Neuronal stem cell (in vitro differentiated cells): ENCODE measurements around the gene ZNF384.

Experiments
- DNase-seq: peaks from one replicate; pipeline ENCODE4 v3.0.0-alpha.2; 2013; ENCODE audit warnings: low spot score
- H2AFZ ChIP-seq: one replicate; pipeline ENCODE4 v1.6.1; 2013; ENCODE audit warnings: mild to moderate bottlenecking, low read length, inconsistent platforms
- H2AK5ac ChIP-seq: 2 replicates; pipeline ENCODE4 v1.6.1; 2013; ENCODE audit warnings: low read depth, mild to moderate bottlenecking, inconsistent platforms, low read length, moderate library complexity, mixed read lengths
- H2BK120ac ChIP-seq: 2 replicates; pipeline ENCODE4 v1.6.1; 2013; ENCODE audit warnings: low read depth, mild to moderate bottlenecking, inconsistent platforms, low read length, moderate library complexity, mixed read lengths
- H2BK12ac ChIP-seq: one replicate; pipeline ENCODE4 v1.6.1; 2013; ENCODE audit warnings: low read length, inconsistent platforms
- H2BK15ac ChIP-seq: 2 replicates; pipeline ENCODE4 v1.6.1; 2013; ENCODE audit warnings: mild to moderate bottlenecking, low read length, inconsistent platforms, mixed read lengths
- H2BK5ac ChIP-seq: one replicate; pipeline ENCODE4 v1.6.1; 2013; ENCODE audit warnings: inconsistent platforms, mild to moderate bottlenecking, low read length, moderate library complexity
- H3K14ac ChIP-seq: one replicate; pipeline ENCODE4 v1.6.1; 2013; ENCODE audit warnings: low read length, inconsistent platforms
- H3K18ac ChIP-seq: 2 replicates; pipeline ENCODE4 v1.6.1; 2013; ENCODE audit warnings: low read length, inconsistent platforms
- H3K23ac ChIP-seq: 2 replicates; pipeline ENCODE4 v1.6.1; 2013; ENCODE audit warnings: low read depth, mild to moderate bottlenecking, mixed read lengths, low read length, inconsistent platforms; ENCODE audit not compliant: poor library complexity
- H3K27ac ChIP-seq: replicated peaks from 3 replicates; pipeline ENCODE4 v1.5.1; 2013; ENCODE audit warnings: low read length, inconsistent platforms
- H3K27me3 ChIP-seq, 3 experiments: 2 replicates each; pipeline ENCODE4 v1.6.1; 2013; ENCODE audit warnings: low read length in 3 of 3, mild to moderate bottlenecking in 2 of 3, inconsistent platforms in 1 of 3, low read depth in 1 of 3, mixed read lengths in 1 of 3, moderate library complexity in 1 of 3; ENCODE audit not compliant: control insufficient read depth in 3 of 3, insufficient read depth in 3 of 3
- H3K36me3 ChIP-seq, 2 donors: replicated peaks in 1 of 2; 2 replicates each; pipeline ENCODE4 v1.6.1; 2013; ENCODE audit warnings: low read length in 2 of 2; ENCODE audit not compliant: control insufficient read depth in 2 of 2, insufficient read depth in 2 of 2
- H3K4ac ChIP-seq: 2 replicates; pipeline ENCODE4 v1.6.1; 2013; ENCODE audit warnings: inconsistent platforms, mild to moderate bottlenecking, low read length, moderate library complexity
- H3K4me1 ChIP-seq, 2 donors: 1 replicate in 1 of 2; 2 replicates in 1 of 2; pipeline ENCODE4 v1.6.1; 2013; ENCODE audit warnings: low read length in 2 of 2, low read depth in 1 of 2; ENCODE audit not compliant: control insufficient read depth in 2 of 2, insufficient read depth in 1 of 2
- H3K4me2 ChIP-seq: one replicate; pipeline ENCODE4 v1.6.1; 2013; ENCODE audit warnings: mild to moderate bottlenecking, low read length, inconsistent platforms; ENCODE audit not compliant: insufficient read depth, poor library complexity, severe bottlenecking
- H3K4me3 ChIP-seq, 2 donors: 2 replicates each; pipeline ENCODE4 v1.5.1; 2013; ENCODE audit warnings: low read length in 2 of 2, mild to moderate bottlenecking in 2 of 2, inconsistent platforms in 1 of 2, moderate library complexity in 1 of 2
- H3K79me1 ChIP-seq: one replicate; pipeline ENCODE4 v1.6.1; 2013; ENCODE audit warnings: low read depth, mild to moderate bottlenecking, inconsistent platforms, low read length, moderate library complexity
- H3K9ac ChIP-seq: one replicate; pipeline ENCODE4 v1.6.1; 2013; ENCODE audit warnings: mild to moderate bottlenecking, low read depth, low read length, inconsistent platforms; ENCODE audit not compliant: poor library complexity
- H3K9me3 ChIP-seq, 2 donors: replicated peaks in 1 of 2; 2 replicates each; pipeline versions ENCODE3 to v1.6.1; 2013; ENCODE audit warnings: low read length in 2 of 2, mild to moderate bottlenecking in 2 of 2, inconsistent platforms in 1 of 2, low read depth in 1 of 2, mixed read lengths in 1 of 2, moderate library complexity in 1 of 2; ENCODE audit not compliant: control insufficient read depth in 2 of 2, insufficient read depth in 1 of 2
- H4K8ac ChIP-seq: one replicate; pipeline ENCODE4 v1.6.1; 2013; ENCODE audit warnings: low read depth, mild to moderate bottlenecking, inconsistent platforms, low read length, moderate library complexity
- H4K91ac ChIP-seq: one replicate; pipeline ENCODE4 v1.6.1; 2013; ENCODE audit warnings: low read length, low read depth, mild to moderate bottlenecking, inconsistent platforms; ENCODE audit not compliant: poor library complexity
- WGBS, 2 donors: extraction: QIAGEN DNeasy Blood & Tissue Kit; methylation state at CpG; one replicate each; pipeline ENCODE4 v1.1.7; 2013; ENCODE audit warnings: missing lambda C conversion rate in 2 of 2, mixed read lengths in 1 of 2; ENCODE audit not compliant: insufficient read length in 2 of 2, insufficient replicate concordance in 1 of 2; ENCODE audit errors: extremely low coverage in 2 of 2; 5-methylcytosine and 5-hydroxymethylcytosine counted together

The ZNF384 gene

DNA sequence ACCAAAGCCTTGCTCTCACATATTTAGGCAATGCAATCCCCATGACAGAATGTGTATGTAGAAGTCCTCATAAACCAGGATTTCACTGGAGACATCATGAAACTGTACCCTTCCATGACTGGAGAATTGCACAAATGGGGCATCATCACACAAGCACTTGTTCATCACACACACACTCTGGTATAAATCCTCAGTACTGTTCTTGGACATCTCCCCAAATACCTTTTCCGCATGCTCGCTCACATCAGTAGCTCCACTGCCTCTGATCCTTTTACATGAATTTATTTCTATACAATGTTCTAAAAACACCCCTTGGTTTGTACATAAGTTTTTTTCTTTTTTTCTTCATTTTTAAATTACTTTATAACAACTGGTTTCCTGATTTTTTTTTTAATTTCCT is 23.0 kb downstream of the ZNF384 start:
- Histone ChIP-seq H4K8ac (no peak overlapping the region), H3K27me3 (no peaks in the 10 kb centered on the region), H2AFZ (no peak overlapping the region), H3K9me3 (peaks cover 0 to 2% of the 10 kb centered on the region in 2 donors), H3K4ac (no peak overlapping the region), H3K18ac (no peak overlapping the region), H3K9ac (no peak overlapping the region), H3K14ac (no peak overlapping the region), H3K23ac (no peak overlapping the region), H3K4me3 (no peak overlapping the region), H3K27ac (no peak overlapping the region), H3K4me2 (no peak overlapping the region), H3K79me1 (peaks cover 8% of the 10 kb centered on the region), H3K4me1 (peaks cover 0 to 5% of the 10 kb centered on the region in 2 donors), H4K91ac (no peak overlapping the region), H2BK15ac (no peak overlapping the region), H2BK120ac (no peak overlapping the region), H2AK5ac (no peak overlapping the region), H2BK12ac (no peak overlapping the region), H2BK5ac (no peak overlapping the region), H3K36me3 (peaks cover 32 to 57% of the 10 kb centered on the region in 2 donors)
- no peak for DNase-seq
- WGBS, 2 donors = no CpG with 5 or more reads among the region's 2 CpGs

DNA sequence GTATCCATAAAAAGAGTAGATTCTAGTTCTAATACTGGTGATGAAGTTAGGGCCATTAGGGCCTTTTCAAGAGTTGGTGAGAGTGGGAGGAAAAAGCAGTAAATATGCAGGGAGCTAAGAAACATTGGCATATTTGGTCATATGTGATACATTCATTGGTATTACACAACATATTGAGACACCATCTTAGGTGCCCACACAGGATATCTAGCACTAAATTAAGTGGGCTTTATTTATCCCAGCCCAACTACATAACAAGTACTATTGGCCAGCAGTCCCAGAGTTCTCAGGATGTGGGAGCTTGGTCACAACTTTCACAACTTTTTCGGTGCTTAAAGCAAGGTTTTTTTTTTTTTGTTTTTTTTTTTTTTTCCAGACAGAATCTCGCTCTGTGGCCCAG is 24.3 kb downstream of the ZNF384 start:
- Histone ChIP-seq H3K4me2 (no peak overlapping the region), H4K91ac (no peak overlapping the region), H3K4me3 (no peak overlapping the region), H3K9ac (no peak overlapping the region), H2BK120ac (no peak overlapping the region), H2AFZ (no peak overlapping the region), H3K36me3 (peaks cover 21 to 46% of the 10 kb centered on the region in 2 donors), H3K18ac (no peak overlapping the region), H2BK15ac (no peak overlapping the region), H3K23ac (no peak overlapping the region), H3K27me3 (no peaks in the 10 kb centered on the region), H2AK5ac (no peak overlapping the region), H4K8ac (no peak overlapping the region), H2BK12ac (no peak overlapping the region), H3K9me3 (peaks cover 0 to 2% of the 10 kb centered on the region in 2 donors), H2BK5ac (no peak overlapping the region), H3K14ac (no peak overlapping the region), H3K4ac (no peak overlapping the region), H3K79me1 (peaks cover 8% of the 10 kb centered on the region), H3K27ac (no peak overlapping the region), H3K4me1 (peaks cover 0 to 5% of the 10 kb centered on the region in 2 donors)
- whole genome bisulfite sequencing, 2 donors = no CpG with 5 or more reads among the region's 2 CpGs
- DNase-seq = no peak

DNA sequence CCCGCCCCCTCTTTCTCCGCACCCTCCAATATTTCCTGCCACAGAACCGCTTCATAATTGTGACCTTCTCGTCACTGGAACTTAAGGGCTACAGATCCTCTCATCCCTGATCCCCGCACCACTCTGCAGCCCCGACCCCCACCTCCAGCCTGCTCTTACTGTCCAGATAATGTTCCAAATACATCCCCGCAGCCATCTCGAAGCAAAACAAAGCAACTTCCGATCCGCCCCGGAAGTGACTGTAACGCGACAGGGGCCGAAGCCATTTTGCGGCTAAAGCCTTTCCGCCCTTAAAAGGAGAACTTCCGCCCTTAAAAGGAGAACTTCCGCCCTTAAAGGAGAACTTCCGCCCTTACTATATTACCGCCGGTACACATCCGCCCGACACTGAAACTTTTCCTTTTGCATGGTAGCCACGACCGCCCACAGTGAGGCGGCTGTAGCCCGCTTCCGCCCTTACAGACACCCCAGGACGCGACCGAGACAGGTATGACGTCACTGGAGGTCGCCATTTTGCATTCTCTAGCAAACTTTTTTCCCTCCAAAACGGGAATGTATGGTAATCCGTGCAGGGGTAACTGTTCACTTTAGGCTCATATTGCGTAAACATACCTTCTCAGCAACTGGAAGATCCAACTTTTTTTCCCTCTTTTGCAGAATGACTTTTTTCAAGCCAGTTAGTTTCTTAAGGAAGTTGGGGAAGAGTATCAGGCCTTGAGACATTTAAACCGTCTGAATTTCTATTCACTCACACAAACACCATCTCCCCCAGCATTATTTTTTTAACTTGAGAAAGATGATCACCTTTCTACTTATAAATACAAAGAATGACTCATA is 26.1 kb downstream of the ZNF384 start, which contains the start of gene ING4:
Gene ING4 (minus strand): TSS at position 214 of the 837 bp plus-strand sequence. CDS start 18 bp downstream, at position 196.
- peak; percentile 97 for DNase-seq
- peaks cover 13% of the 10 kb centered on the region for H3K79me1 ChIP-seq
- H3K23ac ChIP-seq = no peak within 1 kb of the TSS
- peaks cover 13 to 40% of the 10 kb centered on the region in 2 donors for H3K36me3 ChIP-seq
- peak within 1 kb of the TSS; percentile 94 for H3K18ac ChIP-seq
- H3K4ac ChIP-seq = no peak within 1 kb of the TSS
- no peak within 1 kb of the TSS for H2BK120ac ChIP-seq
- peak within 1 kb of the TSS; percentile 3 for H2AK5ac ChIP-seq
- no peak within 1 kb of the TSS for H4K91ac ChIP-seq
- H2BK15ac ChIP-seq = no peak within 1 kb of the TSS
- H3K9me3 ChIP-seq = no peaks in the 10 kb centered on the region
- no CpG with 5 or more reads among the region's 37 CpGs for WGBS, 2 donors
- H3K14ac ChIP-seq = no peak within 1 kb of the TSS
- H3K27ac ChIP-seq = peak within 1 kb of the TSS; percentile 27
- no peak within 1 kb of the TSS for H2BK12ac ChIP-seq
- no peak within 1 kb of the TSS for H4K8ac ChIP-seq
- peak within 1 kb of the TSS; percentile 79 for H3K4me2 ChIP-seq
- H3K27me3 ChIP-seq = no peaks in the 10 kb centered on the region
- peak within 1 kb of the TSS; percentile 74 to 94 for H3K4me3 ChIP-seq
- peak within 1 kb of the TSS; percentile 82 for H3K9ac ChIP-seq
- peak within 1 kb of the TSS; percentile 92 for H2BK5ac ChIP-seq
- peak within 1 kb of the TSS; percentile 74 for H2AFZ ChIP-seq
- peaks cover 0 to 5% of the 10 kb centered on the region in 2 donors for H3K4me1 ChIP-seq

DNA sequence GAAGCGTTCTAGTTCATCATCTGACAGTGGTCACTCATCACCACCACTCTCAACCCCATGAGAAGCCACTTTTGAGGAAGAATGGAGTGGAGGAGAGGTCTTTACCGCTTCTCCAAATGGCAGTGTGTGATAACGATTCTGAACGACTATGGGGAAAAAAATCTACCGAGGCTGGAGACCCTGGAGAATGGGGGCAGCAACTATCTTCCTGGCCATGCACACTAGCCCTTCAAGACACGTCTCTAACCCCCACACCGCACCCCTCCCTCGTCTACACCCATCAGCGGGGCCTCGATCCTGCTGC is 26.6 kb downstream of the ZNF384 start:
- peak overlapping the region; percentile 79 for H3K4me2 ChIP-seq
- no peak overlapping the region for H4K91ac ChIP-seq
- H3K27ac ChIP-seq = no peak overlapping the region
- peak overlapping the region; percentile 71 for H2AFZ ChIP-seq
- WGBS, 2 donors = no CpG with 5 or more reads among the region's 10 CpGs
- H3K23ac ChIP-seq = no peak overlapping the region
- H3K79me1 ChIP-seq = peaks cover 13% of the 10 kb centered on the region
- H2BK12ac ChIP-seq = no peak overlapping the region
- H4K8ac ChIP-seq = no peak overlapping the region
- no peaks in the 10 kb centered on the region for H3K9me3 ChIP-seq
- no peak for DNase-seq
- H3K18ac ChIP-seq = peak overlapping the region; percentile 94
- peaks cover 8 to 36% of the 10 kb centered on the region in 2 donors for H3K36me3 ChIP-seq
- no peak overlapping the region for H3K4ac ChIP-seq
- H3K14ac ChIP-seq = no peak overlapping the region
- H2BK5ac ChIP-seq = peak overlapping the region; percentile 92
- peak overlapping the region; percentile 82 for H3K9ac ChIP-seq
- H2BK15ac ChIP-seq = no peak overlapping the region
- H2AK5ac ChIP-seq = peak overlapping the region; percentile 3
- peak overlapping the region; percentile 74 to 94 for H3K4me3 ChIP-seq
- no peaks in the 10 kb centered on the region for H3K27me3 ChIP-seq
- H3K4me1 ChIP-seq = peaks cover 0 to 5% of the 10 kb centered on the region in 2 donors
- H2BK120ac ChIP-seq = no peak overlapping the region
